HG03558 (cell line): ENCODE data around the gene FAM120B.
"Not testable (repeated sequence)": the region's sequence is repeated elsewhere in the genome, so short reads cannot be mapped to it uniquely, and the experiment has no call there.

Experiments used
- ATAC-seq: cut with Tn5 transposase; IDR thresholded peaks from one replicate; pipeline ENCODE4 v1.9.1; 2021; ENCODE audit warnings: moderate number of reproducible peaks; ENCODE audit not compliant: unreplicated experiment; ENCODE audit errors: extremely low read depth

The FAM120B gene

GRCh38 chr6:170306324-170307079, at the start of gene FAM120B:
FAM120B (plus strand) TSS chr6:170306758; CDS start chr6:170317391, 10,633 bp downstream.
- peak; percentile 96 for ATAC-seq

GRCh38 chr6:170257376-170257775, 49.2 kb upstream of the FAM120B start:
- no peak for ATAC-seq

GRCh38 chr6:170258407-170258806, 48.2 kb upstream of the FAM120B start:
- no peak for ATAC-seq

- ATAC-seq, result no peak
Measured at GRCh38 chr6:170259278-170259677, 47.3 kb upstream of the FAM120B start.

- ATAC-seq, result no peak
Measured at GRCh38 chr6:170260686-170261085, 45.9 kb upstream of the FAM120B start.

GRCh38 chr6:170261643-170262488, 44.7 kb upstream of the FAM120B start:
- no peak for ATAC-seq

- ATAC-seq, result no peak
Measured at GRCh38 chr6:170262489-170263088, 44.0 kb upstream of the FAM120B start.

GRCh38 chr6:170263410-170263809, 43.1 kb upstream of the FAM120B start:
- no peak for ATAC-seq

- ATAC-seq, result no peak
Measured at GRCh38 chr6:170264086-170264485, 42.5 kb upstream of the FAM120B start.

GRCh38 chr6:170264644-170265043, 41.9 kb upstream of the FAM120B start:
- ATAC-seq, result not testable (repeated sequence)

GRCh38 chr6:170265655-170266054, 40.9 kb upstream of the FAM120B start:
- no peak for ATAC-seq

- ATAC-seq, result no peak
Measured at GRCh38 chr6:170266061-170266825, 40.3 kb upstream of the FAM120B start.

- ATAC-seq, result no peak
Measured at GRCh38 chr6:170267688-170268087, 38.9 kb upstream of the FAM120B start.

GRCh38 chr6:170268216-170269129, 38.1 kb upstream of the FAM120B start:
- ATAC-seq, result no peak

- no peak for ATAC-seq
Measured at GRCh38 chr6:170269151-170269845, 37.3 kb upstream of the FAM120B start.

- no peak for ATAC-seq
Measured at GRCh38 chr6:170269846-170270541, 36.6 kb upstream of the FAM120B start.

GRCh38 chr6:170270984-170271593, 35.5 kb upstream of the FAM120B start:
- ATAC-seq, result no peak
